ENCODE measurements around the gene FECH.

DNA sequence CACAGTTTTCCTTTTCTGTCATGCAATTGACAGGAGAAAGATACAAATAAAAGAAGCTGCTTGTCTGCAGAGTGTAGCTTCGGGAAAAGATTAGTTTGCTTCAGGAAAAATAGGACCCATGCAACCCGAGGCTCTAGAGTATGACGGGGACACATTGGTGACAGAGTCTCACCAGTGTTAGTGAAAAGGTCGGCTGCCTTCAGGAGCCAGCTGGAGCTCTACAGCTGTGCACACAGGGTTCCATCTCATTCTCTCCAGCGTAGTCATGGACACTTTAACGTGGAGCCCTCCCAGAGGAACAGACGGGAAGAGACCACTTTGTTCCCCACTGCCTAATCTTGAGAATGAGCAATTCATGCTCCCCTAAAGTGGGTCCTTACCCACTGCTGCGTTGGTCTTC lies 42.9 kb downstream of the FECH start:
- TF ChIP-seq, protein P1, sequence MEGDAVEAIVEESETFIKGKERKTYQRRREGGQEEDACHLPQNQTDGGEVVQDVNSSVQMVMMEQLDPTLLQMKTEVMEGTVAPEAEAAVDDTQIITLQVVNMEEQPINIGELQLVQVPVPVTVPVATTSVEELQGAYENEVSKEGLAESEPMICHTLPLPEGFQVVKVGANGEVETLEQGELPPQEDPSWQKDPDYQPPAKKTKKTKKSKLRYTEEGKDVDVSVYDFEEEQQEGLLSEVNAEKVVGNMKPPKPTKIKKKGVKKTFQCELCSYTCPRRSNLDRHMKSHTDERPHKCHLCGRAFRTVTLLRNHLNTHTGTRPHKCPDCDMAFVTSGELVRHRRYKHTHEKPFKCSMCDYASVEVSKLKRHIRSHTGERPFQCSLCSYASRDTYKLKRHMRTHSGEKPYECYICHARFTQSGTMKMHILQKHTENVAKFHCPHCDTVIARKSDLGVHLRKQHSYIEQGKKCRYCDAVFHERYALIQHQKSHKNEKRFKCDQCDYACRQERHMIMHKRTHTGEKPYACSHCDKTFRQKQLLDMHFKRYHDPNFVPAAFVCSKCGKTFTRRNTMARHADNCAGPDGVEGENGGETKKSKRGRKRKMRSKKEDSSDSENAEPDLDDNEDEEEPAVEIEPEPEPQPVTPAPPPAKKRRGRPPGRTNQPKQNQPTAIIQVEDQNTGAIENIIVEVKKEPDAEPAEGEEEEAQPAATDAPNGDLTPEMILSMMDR (IDR thresholded peaks at IDR 0.05), result no peak
- TF ChIP-seq EZH2 (IDR thresholded peaks at IDR 0.05; ENCODE audit: borderline replicate concordance, insufficient read depth, low read depth, low read length, poor library complexity, severe bottlenecking), result no peak

All from B cell (primary cell).